Measurements from ENCODE around the gene LGALS9B. TPM values are rescaled to one million over a fixed set of nuclear protein-coding genes. Genes with fewer than 3 reads are reported as not detected.
"Not testable (repeated sequence)": the region's sequence is repeated elsewhere in the genome, so short reads cannot be mapped to it uniquely, and the experiment has no call there.

LGALS9B gene
- total RNA-seq, 1 donor from 2014 or later, result not detected

GRCh38 chr17:20433382-20433781 lies 34.0 kb downstream of the LGALS9B start:
- H3K4me3 ChIP-seq (ENCODE audit: low read depth, low read length); DNase-seq (ENCODE audit: low read depth): not testable (repeated sequence)

GRCh38 chr17:20427264-20427663 lies 40.1 kb downstream of the LGALS9B start:
- not testable (repeated sequence) for DNase-seq (ENCODE audit: low read depth); H3K4me3 ChIP-seq (ENCODE audit: low read depth, low read length)

DNA sequence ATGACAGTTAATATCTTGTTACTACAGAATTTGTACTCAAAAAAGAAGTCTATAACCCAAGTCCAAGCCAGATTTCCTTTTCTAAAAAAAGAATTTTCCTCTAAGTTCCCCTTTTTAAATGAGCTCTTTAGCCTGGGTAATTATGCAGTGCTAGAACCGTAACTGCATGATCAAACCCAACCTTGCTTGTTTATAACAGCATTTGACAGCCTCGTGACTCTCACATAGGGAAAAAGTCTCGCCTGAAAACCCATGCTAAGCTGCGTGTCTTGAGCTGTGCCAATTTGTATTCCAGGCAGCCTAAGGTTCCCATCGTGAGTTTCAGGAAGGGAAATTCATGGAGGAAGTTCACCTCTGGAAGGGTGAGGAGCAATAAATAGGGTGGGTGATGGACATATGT lies 44.5 kb downstream of the LGALS9B start:
- H3K4me3 ChIP-seq (ENCODE audit: low read depth, low read length); DNase-seq (ENCODE audit: low read depth): not testable (repeated sequence)

DNA sequence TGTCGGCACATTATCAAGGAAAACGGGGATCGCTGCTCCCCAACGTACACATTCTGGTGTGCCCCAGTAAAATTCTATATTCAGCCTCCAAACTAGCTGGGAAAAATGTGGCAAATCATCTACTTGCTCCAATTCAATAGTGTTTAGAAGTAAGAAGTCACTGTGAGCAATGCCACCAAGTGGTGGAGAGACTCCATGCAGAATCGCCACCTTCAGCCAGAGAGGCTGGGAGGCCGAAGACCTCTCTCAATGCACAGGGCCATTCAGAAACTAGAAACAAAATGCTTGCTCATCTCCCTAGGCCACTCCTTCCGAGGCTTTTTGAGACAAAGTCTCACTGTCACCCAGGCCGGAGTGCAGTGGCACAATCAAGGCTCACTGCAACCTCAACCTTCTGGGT lies 48.5 kb downstream of the LGALS9B start:
- not testable (repeated sequence) for DNase-seq (ENCODE audit: low read depth)

GRCh38 chr17:20417492-20418080 lies 49.8 kb downstream of the LGALS9B start:
- DNase-seq (ENCODE audit: low read depth); H3K4me3 ChIP-seq (ENCODE audit: low read depth, low read length): not testable (repeated sequence)

More for the DNA sequence above, 48.5 kb downstream of the LGALS9B start:
- not testable (repeated sequence) for H3K4me3 ChIP-seq (ENCODE audit: low read depth, low read length)

- not testable (repeated sequence) for H3K4me3 ChIP-seq (ENCODE audit: low read depth, low read length); DNase-seq (ENCODE audit: low read depth)
These were observed 50.9 kb downstream of the LGALS9B start for GRCh38 chr17:20416381-20416911.

DNA sequence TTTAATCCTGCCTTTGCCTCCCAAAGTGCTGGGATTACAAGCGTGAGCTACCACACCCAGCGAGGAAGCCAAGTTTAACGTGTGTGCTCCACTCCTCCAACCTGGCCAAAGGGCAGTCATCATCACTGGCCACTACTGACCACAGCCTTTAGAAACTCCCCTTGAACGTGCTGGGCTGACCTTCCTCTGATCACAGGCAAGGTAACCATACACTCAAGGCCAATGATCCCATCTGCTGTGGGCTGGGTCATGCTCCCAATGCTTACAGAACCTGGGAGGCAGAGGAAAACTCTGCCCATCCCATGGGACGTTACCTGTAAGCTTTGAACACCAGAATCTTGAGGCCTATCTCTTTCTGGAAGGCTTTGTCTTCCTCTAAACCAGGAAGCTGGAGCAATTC lies 51.9 kb downstream of the LGALS9B start:
- not testable (repeated sequence) for DNase-seq (ENCODE audit: low read depth); H3K4me3 ChIP-seq (ENCODE audit: low read depth, low read length)

DNA sequence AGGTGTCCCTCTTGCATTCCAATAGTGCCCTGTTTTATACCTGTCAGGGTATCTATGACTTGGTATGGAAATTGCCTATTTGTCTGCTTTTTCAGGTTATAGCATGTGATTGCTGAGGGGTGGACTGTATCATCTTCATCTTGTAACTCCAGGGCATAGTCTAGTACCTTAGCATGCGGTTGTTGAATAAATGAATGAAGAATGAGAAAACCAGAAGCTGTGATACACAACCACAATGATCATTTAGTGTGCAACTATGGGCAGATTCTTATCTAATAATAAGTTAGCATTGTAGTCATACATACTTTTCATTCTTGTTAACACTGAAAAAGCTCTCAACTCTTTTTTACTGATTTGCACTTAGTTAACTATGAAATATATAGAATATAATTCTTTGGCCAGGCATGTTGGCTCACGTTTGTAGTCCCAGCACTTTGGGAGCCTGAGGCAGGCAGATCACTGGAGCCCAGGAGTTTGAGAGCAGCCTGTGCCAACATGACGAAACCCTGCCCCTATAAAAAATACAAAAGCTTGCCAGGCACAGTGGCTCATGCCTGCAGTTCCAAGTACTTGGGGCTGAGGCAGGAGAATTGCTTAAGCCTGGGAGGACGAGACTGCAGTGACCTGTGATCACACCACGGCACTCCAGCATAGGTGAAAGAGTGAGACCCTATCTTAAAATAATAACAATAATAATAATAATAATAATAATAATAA lies 65.9 kb downstream of the LGALS9B start:
- not testable (repeated sequence) for DNase-seq (ENCODE audit: low read depth)

GRCh38 chr17:20400559-20401305 lies 66.6 kb downstream of the LGALS9B start:
- DNase-seq (ENCODE audit: low read depth); H3K4me3 ChIP-seq (ENCODE audit: low read depth, low read length): not testable (repeated sequence)

More for the DNA sequence above, 65.9 kb downstream of the LGALS9B start:
- not testable (repeated sequence) for H3K4me3 ChIP-seq (ENCODE audit: low read depth, low read length)

Other genes with a start within 250 kb of the LGALS9B start
- gene CDRT15L2, start 112.2 kb upstream of the LGALS9B start, total RNA-seq, result not detected in 2 replicates